GM23338 (cell line): ENCODE results near the gene SIK2. TPM values are rescaled to one million over a fixed set of nuclear protein-coding genes. Genes with fewer than 3 reads are reported as not detected.
A peak's percentile ranks its signal among the peaks of the same experiment; 100 is the strongest.

ENCODE experiments used
- ATAC-seq: fragments of 200-7000 bp; cut with Tn5 transposase; 3 replicates; pipeline ENCODE4 v1.9.1; 2020
- DNase-seq: peaks from one replicate; pipeline ENCODE4 v3.0.0-alpha.2; 2015; ENCODE audit warnings: low spot score
- H2AFZ ChIP-seq: fragments of 200-600 bp; sonication (generic); 2 replicates; pipeline ENCODE4 v1.8.0; 2016; ENCODE audit warnings: antibody characterized with exemption, mild to moderate bottlenecking, moderate library complexity
- H3F3A ChIP-seq: fragments of 200-600 bp; sonication (generic); replicated peaks from 2 replicates; pipeline ENCODE4 v1.8.0; 2017; ENCODE audit warnings: antibody characterized with exemption, mixed run types, low read depth
- H3K27ac ChIP-seq: fragments of 200-600 bp; sonication (generic); 2 replicates; pipeline ENCODE4 v1.6.1; 2016; ENCODE audit warnings: low read depth
- H3K27me3 ChIP-seq: fragments of 200-600 bp; sonication (generic); 2 replicates; pipeline ENCODE4 v1.8.0; 2016; ENCODE audit warnings: mild to moderate bottlenecking, mixed run types, moderate library complexity; ENCODE audit not compliant: insufficient read depth
- H3K36me3 ChIP-seq: fragments of 200-600 bp; sonication (generic); 2 replicates; pipeline ENCODE4 v1.8.0; 2016; ENCODE audit warnings: mild to moderate bottlenecking; ENCODE audit not compliant: insufficient read depth
- H3K4me1 ChIP-seq: fragments of 200-600 bp; sonication (generic); 2 replicates; pipeline ENCODE4 v1.8.0; 2016; ENCODE audit warnings: mild to moderate bottlenecking, moderate library complexity; ENCODE audit not compliant: insufficient read depth
- H3K4me2 ChIP-seq: fragments of 200-600 bp; sonication (generic); 2 replicates; pipeline ENCODE4 v1.7.1; 2017; ENCODE audit warnings: mixed run types
- H3K4me3 ChIP-seq: fragments of 200-600 bp; sonication (generic); 2 replicates; pipeline ENCODE4 v1.6.1; 2016; ENCODE audit warnings: mixed run types
- H3K79me2 ChIP-seq: fragments of 200-600 bp; sonication (generic); replicated peaks from 2 replicates; pipeline ENCODE4 v1.8.0; 2017; ENCODE audit warnings: mild to moderate bottlenecking; ENCODE audit not compliant: insufficient read depth
- H3K9me2 ChIP-seq: fragments of 200-600 bp; sonication (generic); 2 replicates; pipeline ENCODE4 v1.8.0; 2017; ENCODE audit not compliant: insufficient read depth
- H4K20me1 ChIP-seq: fragments of 200-600 bp; sonication (generic); replicated peaks from 2 replicates; pipeline ENCODE4 v1.8.0; 2017; ENCODE audit warnings: mild to moderate bottlenecking; ENCODE audit not compliant: insufficient read depth
- H3K27ac Mint-ChIP-seq: 2 replicates; pipeline ENCODE4 v1.8.0; 2020; ENCODE audit warnings: inconsistent platforms, mild to moderate bottlenecking, moderate library complexity, mixed read lengths
- H3K27me3 Mint-ChIP-seq: 3 replicates; pipeline ENCODE4 v1.8.0; 2022; ENCODE audit warnings: low read depth, mild to moderate bottlenecking, moderate library complexity, mixed read lengths, inconsistent platforms; ENCODE audit not compliant: insufficient read depth, poor library complexity
- H3K36me3 Mint-ChIP-seq: 3 replicates; pipeline ENCODE4 v1.8.0; 2021; ENCODE audit warnings: low read depth, mild to moderate bottlenecking, inconsistent platforms, moderate library complexity, mixed read lengths
- H3K4me1 Mint-ChIP-seq: 3 replicates; pipeline ENCODE4 v1.8.0; 2020; ENCODE audit warnings: mild to moderate bottlenecking, inconsistent platforms, mixed read lengths
- H3K4me3 Mint-ChIP-seq: 3 replicates; pipeline ENCODE4 v1.8.0; 2021; ENCODE audit warnings: moderate library complexity, mild to moderate bottlenecking, inconsistent platforms, mixed read lengths
- H3K9me3 Mint-ChIP-seq: 3 replicates; pipeline ENCODE4 v1.8.0; 2020; ENCODE audit warnings: moderate library complexity, mild to moderate bottlenecking, inconsistent platforms, mixed read lengths
- CREB1 ChIP-seq: fragments of 250-450 bp; sonication (Bioruptor Pico); IDR thresholded peaks from 2 replicates; pipeline ENCODE4 v1.5.0; 2020; ENCODE audit warnings: low read depth, mild to moderate bottlenecking, moderate library complexity
- CTCF ChIP-seq, 2 experiments: fragments of 200-600 bp in 1 of 2; sonication (generic) in 1 of 2; conservative IDR thresholded peaks; 2 replicates each; pipeline versions ENCODE4 v1.5.1 to v1.6.1; 2016 to 2017; ENCODE audit warnings: antibody characterized with exemption in 2 of 2, low read depth in 2 of 2, mild to moderate bottlenecking in 2 of 2, moderate library complexity in 1 of 2
- EZH2 ChIP-seq: fragments of 200-600 bp; sonication (generic); IDR thresholded peaks from one replicate; pipeline ENCODE4 v1.8.0; 2017; ENCODE audit warnings: antibody characterized with exemption, mild to moderate bottlenecking, low read depth; ENCODE audit not compliant: unreplicated experiment
- EZH2phosphoT487 ChIP-seq: fragments of 200-600 bp; sonication (generic); IDR thresholded peaks from one replicate; pipeline ENCODE4 v1.8.1; 2018; ENCODE audit warnings: antibody characterized with exemption; ENCODE audit not compliant: unreplicated experiment
- JUNB ChIP-seq: IDR thresholded peaks from one replicate; pipeline ENCODE4 v1.6.1; 2016; ENCODE audit warnings: antibody characterized with exemption; ENCODE audit not compliant: unreplicated experiment
- NANOG ChIP-seq: IDR thresholded peaks from 2 replicates; pipeline ENCODE4 v1.6.1; 2016; ENCODE audit warnings: antibody characterized with exemption, borderline replicate concordance
- ZNF114 ChIP-seq: fragments of 250-450 bp; sonication (Bioruptor Pico); IDR thresholded peaks from 2 replicates; pipeline ENCODE4 v1.5.0; 2020; ENCODE audit warnings: mild to moderate bottlenecking, moderate library complexity
- polyA plus RNA-seq: library from polyadenylated mRNA; unstranded; fragments of >200 nt; fragmentation: Nextera tagmentation; extraction: Ambion mirVana; gene quantifications from 2 replicates; pipeline ENCODE4 v1.2.1, GENCODE V29; 2016
- total RNA-seq: library from RNA; depleted of rRNA; stranded (reverse); fragments of >200 nt; shearing (Covaris generic); gene quantifications from 2 replicates; pipeline ENCODE4 v1.2.3, GENCODE V29; 2014

The SIK2 gene
- total and polyA plus RNA-seq, 2 experiments from 2014 or later, result 2.3 to 6.7 TPM

GRCh38 chr11:111603611-111604130 lies 1.4 kb downstream of the SIK2 start (continued):
- TF ChIP-seq EZH2phosphoT487, result no peak
- TF ChIP-seq CTCF (conservative IDR thresholded peaks at IDR 0.05; ENCODE audit: low read depth in 2 of 2), result no peak
- TF ChIP-seq EZH2, result no peak

GRCh38 chr11:111604392-111605009 lies 2.3 kb downstream of the SIK2 start:
- Mint-ChIP-seq H3K9me3 (no peaks in the 10 kb centered on the region), H3K36me3 (no peaks in the 10 kb centered on the region), H3K27ac (no peak overlapping the region), H3K4me3 (peak overlapping the region; percentile 21; the same call in 2 of the 3 replicates), H3K27me3 (peaks cover 19% of the 10 kb centered on the region), H3K4me1 (peaks cover 23% of the 10 kb centered on the region)
- ATAC-seq, result no peak
- Histone ChIP-seq H3K27ac (no peak overlapping the region), H3K4me2 (no peak overlapping the region), H3K4me3 (no peak overlapping the region), H3K9me2 (no peaks in the 10 kb centered on the region), H3K4me1 (peaks cover 22% of the 10 kb centered on the region), H3K27me3 (peaks cover 28% of the 10 kb centered on the region), H3F3A (no peaks in the 10 kb centered on the region), H4K20me1 (peaks cover 19% of the 10 kb centered on the region), H3K36me3 (no peaks in the 10 kb centered on the region), H2AFZ (no peak overlapping the region), H3K79me2 (peaks cover 44% of the 10 kb centered on the region)
- TF ChIP-seq CTCF (conservative IDR thresholded peaks at IDR 0.05; ENCODE audit: low read depth in 2 of 2), result peak; percentile 61 to 77
- no peak for TF ChIP-seq NANOG
- DNase-seq, result peak; percentile 87

- no peak overlapping the region for H3K27ac ChIP-seq
- H3K36me3 ChIP-seq, result no peaks in the 10 kb centered on the region
- H3K79me2 ChIP-seq, result peaks cover 46% of the 10 kb centered on the region
- H4K20me1 ChIP-seq, result peaks cover 16% of the 10 kb centered on the region
- peaks cover 22% of the 10 kb centered on the region for H3K4me1 ChIP-seq
- H3K36me3 Mint-ChIP-seq, result no peaks in the 10 kb centered on the region
- H3K27me3 ChIP-seq, result peaks cover 23% of the 10 kb centered on the region
- H3K4me2 ChIP-seq, result no peak overlapping the region
- H3K4me3 Mint-ChIP-seq, result no peak overlapping the region
- H3K27ac Mint-ChIP-seq, result no peak overlapping the region
- no peak overlapping the region for H2AFZ ChIP-seq
- no peaks in the 10 kb centered on the region for H3K9me2 ChIP-seq
- H3K4me1 Mint-ChIP-seq, result peaks cover 23% of the 10 kb centered on the region
- peaks cover 16% of the 10 kb centered on the region for H3K27me3 Mint-ChIP-seq
- no peaks in the 10 kb centered on the region for H3F3A ChIP-seq
- DNase-seq (no peak), ATAC-seq (no peak)
- H3K4me3 ChIP-seq, result no peak overlapping the region
- H3K9me3 Mint-ChIP-seq, result no peaks in the 10 kb centered on the region
- TF ChIP-seq JUNB (no peak), ZNF114 (no peak), CREB1 (CRISPR knock-in tag) (no peak), EZH2 (no peak), CTCF (conservative IDR thresholded peaks at IDR 0.05; ENCODE audit: low read depth in 2 of 2) (no peak)
These were observed 3.4 kb downstream of the SIK2 start for GRCh38 chr11:111605681-111606080.
